ENCODE measurements around the gene CFAP20DC.
"Not testable (repeated sequence)": the region's sequence is repeated elsewhere in the genome, so short reads cannot be mapped to it uniquely, and the experiment has no call there.

CFAP20DC gene

GRCh38 chr3:58962040-58962651 is 87.7 kb downstream of the CFAP20DC start:
- no peak for FAIRE-seq

GRCh38 chr3:58955308-58955707 is 94.5 kb downstream of the CFAP20DC start:
- no peak for FAIRE-seq

GRCh38 chr3:58953288-58953687 is 96.5 kb downstream of the CFAP20DC start:
- no peak for FAIRE-seq

GRCh38 chr3:58952128-58952917 is 97.5 kb downstream of the CFAP20DC start:
- no peak for FAIRE-seq

- no peak for FAIRE-seq
Observed at GRCh38 chr3:58948018-58948417, 101.8 kb downstream of the CFAP20DC start.

- FAIRE-seq, result no peak
Observed at GRCh38 chr3:58946875-58947274, 103.0 kb downstream of the CFAP20DC start.

- FAIRE-seq, result no peak
Observed at GRCh38 chr3:58938057-58938456, 111.8 kb downstream of the CFAP20DC start.

- FAIRE-seq, result no peak
Observed at GRCh38 chr3:58924578-58924977, 125.2 kb downstream of the CFAP20DC start.

- no peak for FAIRE-seq
Observed at GRCh38 chr3:58900386-58900785, 149.4 kb downstream of the CFAP20DC start.

GRCh38 chr3:58899953-58900298 is 149.9 kb downstream of the CFAP20DC start:
- FAIRE-seq, result no peak

- no peak for FAIRE-seq
Observed at GRCh38 chr3:58899159-58899952, 150.5 kb downstream of the CFAP20DC start.

GRCh38 chr3:58898513-58898912 is 151.3 kb downstream of the CFAP20DC start:
- no peak for FAIRE-seq

- FAIRE-seq, result no peak
Observed at GRCh38 chr3:58897646-58898045, 152.2 kb downstream of the CFAP20DC start.

- FAIRE-seq, result not testable (repeated sequence)
Observed at GRCh38 chr3:58895678-58896077, 154.1 kb downstream of the CFAP20DC start.

GRCh38 chr3:58892526-58892925 is 157.3 kb downstream of the CFAP20DC start:
- not testable (repeated sequence) for FAIRE-seq

- no peak for FAIRE-seq
Observed at GRCh38 chr3:58888087-58888486, 161.7 kb downstream of the CFAP20DC start.

- FAIRE-seq, result no peak
Observed at GRCh38 chr3:58884453-58884852, 165.4 kb downstream of the CFAP20DC start.

GRCh38 chr3:58880182-58880581 is 169.6 kb downstream of the CFAP20DC start:
- no peak for FAIRE-seq

- no peak for FAIRE-seq
Observed at GRCh38 chr3:58874795-58875194, 175.0 kb downstream of the CFAP20DC start.

- FAIRE-seq, result no peak
Observed at GRCh38 chr3:58874248-58874741, 175.5 kb downstream of the CFAP20DC start.

GRCh38 chr3:58868097-58868779 is 181.6 kb downstream of the CFAP20DC start:
- no peak for FAIRE-seq

- FAIRE-seq, result no peak
Observed at GRCh38 chr3:58867621-58868020, 182.2 kb downstream of the CFAP20DC start.

GRCh38 chr3:58866079-58866478 is 183.7 kb downstream of the CFAP20DC start:
- FAIRE-seq, result no peak
